Stimulated activated CD8-positive, alpha-beta memory T cell treated with anti-CD3 and anti-CD28 coated beads, Interleukin-2, amount 100 ng/mL, for 48 hours (primary cell): Measurements from ENCODE around the gene TMEM116.
A peak's percentile ranks its signal among the peaks of the same experiment; 100 is the strongest.
"Not testable (repeated sequence)": the region's sequence is repeated elsewhere in the genome, so short reads cannot be mapped to it uniquely, and the experiment has no call there.

Experiments
- DNase-seq, 2 donors: peaks; one replicate each; pipeline ENCODE4 v3.0.0-alpha.2; 2020; ENCODE audit warnings: low read depth in 2 of 2

Gene TMEM116

GRCh38 chr12:112012775-112013600, at the start of gene TMEM116, which contains the start of gene ERP29:
TMEM116 (minus strand) TSS chr12:112013165; CDS start chr12:112005270, 7,895 bp downstream.
ERP29 (plus strand) TSS chr12:112013426; CDS start chr12:112013466, 40 bp downstream.
- peak; percentile 100 for DNase-seq

GRCh38 chr12:112061137-112061536, 48.2 kb upstream of the TMEM116 start:
- no peak for DNase-seq

DNA sequence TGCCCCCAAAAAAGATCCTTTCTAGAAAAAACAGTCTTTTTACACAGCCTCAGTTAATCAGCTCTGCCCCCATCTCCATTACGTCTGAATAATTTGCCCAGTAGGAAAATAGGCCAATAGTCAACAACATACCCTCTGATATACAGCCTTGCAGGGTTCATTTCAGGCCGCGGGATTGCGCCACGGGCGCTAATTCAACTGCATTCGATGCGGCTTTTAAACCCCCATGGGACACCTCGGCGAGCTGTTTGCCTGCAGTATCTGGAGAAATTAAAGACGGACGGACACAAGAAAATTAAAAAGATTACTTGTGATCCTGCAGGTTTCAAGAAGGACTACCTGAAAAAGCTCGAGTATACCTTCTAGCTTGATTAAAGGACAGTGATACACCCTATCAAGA, 36.4 kb upstream of the TMEM116 start:
- DNase-seq = no peak

GRCh38 chr12:112046003-112046402, 33.0 kb upstream of the TMEM116 start:
- no peak for DNase-seq

DNA sequence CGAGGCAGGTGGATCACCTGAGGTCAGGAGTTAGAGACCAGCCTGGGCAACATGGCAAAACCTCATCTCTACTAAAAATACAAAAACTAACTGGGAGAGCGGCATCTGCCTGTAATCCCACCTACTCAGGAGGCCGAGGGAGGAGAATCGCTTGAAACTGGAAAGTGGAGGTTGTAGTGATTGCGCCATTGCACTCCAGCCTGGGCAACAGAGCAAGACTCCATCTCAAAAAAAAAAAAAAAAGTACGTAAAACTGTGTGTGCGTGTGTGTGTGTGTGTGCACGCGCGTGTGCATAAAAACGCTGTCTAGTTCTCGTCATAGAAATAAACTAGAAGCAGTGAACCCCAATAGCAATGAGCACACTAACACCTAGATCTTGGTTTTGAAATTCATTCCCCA, 23.6 kb upstream of the TMEM116 start:
- DNase-seq = not testable (repeated sequence)

- no peak for DNase-seq
These were observed 22.3 kb upstream of the TMEM116 start for GRCh38 chr12:112035219-112035785.

DNA sequence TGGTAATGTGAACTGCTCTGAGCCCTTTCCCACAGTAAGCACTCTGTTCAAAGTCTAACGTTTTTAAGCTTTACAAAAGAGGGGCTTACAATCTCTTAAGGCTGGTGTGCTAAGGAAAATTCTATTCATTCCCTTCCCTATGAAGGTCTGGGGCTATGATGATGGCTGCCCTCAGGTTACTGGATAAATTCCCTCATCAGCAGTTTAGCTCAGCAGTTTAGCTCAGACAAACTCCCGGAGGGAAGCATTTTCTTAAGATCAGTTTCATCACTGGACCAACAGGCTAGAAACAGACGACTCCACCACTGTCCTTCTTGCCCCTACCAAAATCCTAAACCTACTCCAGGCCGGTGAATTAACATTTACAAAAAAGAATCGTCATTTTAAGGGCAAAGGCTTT, 19.3 kb upstream of the TMEM116 start:
- DNase-seq = no peak

GRCh38 chr12:112031472-112031871, 18.5 kb upstream of the TMEM116 start:
- DNase-seq = no peak

DNA sequence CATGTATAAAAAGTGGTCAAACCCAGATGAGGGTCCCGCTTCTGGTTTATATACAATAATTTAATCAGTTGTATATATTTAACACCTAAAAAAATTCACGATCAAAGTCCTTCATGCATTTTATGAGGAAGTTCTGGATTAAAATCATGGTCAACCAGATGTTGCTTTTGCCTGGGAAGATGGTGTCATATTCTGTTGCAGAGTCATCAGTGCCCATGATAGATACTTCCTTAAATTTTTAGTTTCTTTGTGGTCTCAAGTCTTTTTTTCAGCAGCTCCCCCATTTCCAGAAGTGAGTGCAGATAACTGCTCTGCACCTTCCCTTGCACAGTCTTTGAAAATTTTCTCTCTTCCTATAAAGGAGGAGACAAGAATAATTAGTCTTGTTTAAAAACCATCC, 16.3 kb upstream of the TMEM116 start:
- DNase-seq = no peak

DNA sequence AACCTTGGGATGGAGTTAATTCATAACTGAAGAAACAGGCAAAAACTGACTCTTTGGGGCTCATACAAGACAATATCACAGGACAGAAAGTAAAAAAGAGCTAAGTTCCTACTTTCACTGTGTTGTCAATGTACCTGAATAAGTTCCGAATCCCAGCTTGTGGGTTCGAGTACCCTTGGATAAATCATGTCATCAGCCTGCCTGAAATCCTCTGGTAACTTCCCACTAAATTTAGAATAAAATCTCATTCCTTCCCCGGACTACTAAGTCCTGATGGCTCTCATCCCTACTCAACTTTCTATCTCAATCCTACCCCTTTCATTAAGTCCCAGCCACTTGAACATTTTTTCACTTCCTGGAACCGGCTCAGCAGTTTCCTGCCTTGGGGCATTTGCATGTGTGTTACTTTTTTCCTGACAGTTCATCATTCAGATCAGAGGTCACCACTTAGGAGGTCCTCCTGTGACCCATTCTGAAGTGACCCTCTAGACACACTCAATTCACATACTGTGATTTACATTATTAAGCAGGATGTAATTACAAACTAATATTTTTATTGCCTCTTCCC, 12.9 kb upstream of the TMEM116 start:
- DNase-seq = no peak

- DNase-seq = no peak
These were observed 10.9 kb upstream of the TMEM116 start for GRCh38 chr12:112023759-112024396.

DNA sequence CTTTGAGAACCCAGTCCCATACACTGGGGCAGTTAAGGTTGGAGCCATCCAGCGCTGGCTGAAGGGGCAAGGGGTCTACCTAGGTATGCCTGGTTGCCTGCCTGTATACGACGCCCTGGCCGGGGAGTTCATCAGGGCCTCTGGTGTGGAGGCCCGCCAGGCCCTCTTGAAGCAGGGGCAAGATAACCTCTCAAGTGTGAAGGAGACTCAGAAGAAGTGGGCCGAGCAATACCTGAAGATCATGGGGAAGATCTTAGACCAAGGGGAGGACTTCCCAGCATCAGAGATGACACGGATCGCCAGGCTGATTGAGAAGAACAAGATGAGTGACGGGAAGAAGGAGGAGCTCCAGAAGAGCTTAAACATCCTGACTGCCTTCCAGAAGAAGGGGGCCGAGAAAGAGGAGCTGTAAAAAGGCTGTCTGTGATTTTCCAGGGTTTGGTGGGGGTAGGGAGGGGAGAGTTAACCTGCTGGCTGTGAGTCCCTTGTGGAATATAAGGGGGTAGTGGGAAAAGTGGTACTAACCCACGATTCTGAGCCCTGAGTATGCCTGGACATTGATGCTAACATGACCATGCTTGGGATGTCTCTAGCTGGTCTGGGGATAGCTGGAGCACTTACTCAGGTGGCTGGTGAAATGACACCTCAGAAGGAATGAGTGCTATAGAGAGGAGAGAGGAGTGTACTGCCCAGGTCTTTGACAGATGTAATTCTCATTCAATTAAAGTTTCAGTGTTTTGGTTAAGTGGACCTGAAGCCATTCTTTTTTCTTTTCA, 9.5 kb upstream of the TMEM116 start:
- DNase-seq = no peak

DNA sequence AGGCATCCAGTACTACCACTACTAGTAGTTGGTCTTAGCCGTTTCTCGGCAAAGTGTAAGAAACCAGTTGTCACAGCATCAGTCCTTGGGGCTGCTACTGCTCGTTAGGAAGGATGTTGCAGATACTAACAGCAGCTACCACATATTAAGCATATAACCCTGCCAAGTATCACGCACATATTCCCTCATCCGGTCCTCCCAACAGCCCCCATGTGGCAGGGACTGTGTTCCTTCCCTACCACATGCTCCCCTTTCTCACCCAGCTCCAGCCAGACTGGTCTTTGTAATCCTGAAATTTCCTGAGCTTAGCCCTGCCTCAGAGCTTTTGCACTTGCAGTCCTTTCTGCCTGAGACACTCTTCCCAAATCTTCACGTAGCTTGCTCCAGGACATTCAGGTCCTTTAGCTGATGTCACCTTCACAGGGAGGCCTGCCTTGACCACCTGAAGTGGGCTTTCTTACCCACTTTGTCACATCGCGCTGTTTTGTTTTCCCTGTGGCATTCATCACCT, 8.0 kb upstream of the TMEM116 start:
- DNase-seq = no peak

- no peak for DNase-seq
These were observed 5.7 kb upstream of the TMEM116 start for GRCh38 chr12:112018571-112019237.

GRCh38 chr12:112017041-112017440, 4.1 kb upstream of the TMEM116 start:
- DNase-seq = no peak

GRCh38 chr12:112015938-112016337, 3.0 kb upstream of the TMEM116 start:
- no peak for DNase-seq

GRCh38 chr12:112013601-112014402, 837 bp upstream of the TMEM116 start:
- DNase-seq = peak; percentile 44 to 56

DNA sequence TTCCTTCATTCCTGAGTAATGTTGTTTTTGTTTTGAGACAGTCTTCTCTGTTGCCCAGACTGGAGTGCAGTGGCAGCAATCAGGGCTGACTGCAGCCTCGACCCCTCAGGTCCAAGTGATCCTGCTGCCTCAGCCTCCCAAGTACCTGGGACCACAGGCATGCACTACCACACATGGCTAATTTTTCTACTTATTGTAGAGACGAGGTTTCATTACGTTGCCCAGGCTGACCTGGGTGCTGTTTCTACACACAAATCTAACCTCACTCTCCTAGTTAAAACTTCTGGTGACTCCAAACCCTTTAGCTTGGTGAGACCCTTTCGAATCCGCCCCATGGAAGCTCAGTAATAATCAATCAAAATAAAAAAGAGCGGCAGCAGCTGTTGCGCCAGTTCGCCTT, 1.3 kb downstream of the TMEM116 start:
- DNase-seq = no peak

GRCh38 chr12:112010415-112011344, 2.3 kb downstream of the TMEM116 start:
- DNase-seq = no peak
